NK-92 (cell line): ENCODE measurements around the gene UNKL.

Source experiments
- DNase-seq: peaks from one replicate; lab custom pipeline; 2025; ENCODE audit not compliant: unreplicated experiment; lab: John Stamatoyannopoulos, UW

Gene UNKL

GRCh38 chr16:1378087-1378803 is 36.3 kb downstream of the UNKL start:
- DNase-seq, result no peak

GRCh38 chr16:1377406-1378010 is 37.0 kb downstream of the UNKL start:
- no peak for DNase-seq

GRCh38 chr16:1375741-1376410 is 38.6 kb downstream of the UNKL start:
- no peak for DNase-seq

GRCh38 chr16:1375298-1375640 is 39.2 kb downstream of the UNKL start:
- DNase-seq, result no peak

GRCh38 chr16:1374418-1375297 is 39.8 kb downstream of the UNKL start:
- DNase-seq, result no peak

- no peak for DNase-seq
Observed at GRCh38 chr16:1372292-1372950, 42.1 kb downstream of the UNKL start.

- DNase-seq, result no peak
Observed at GRCh38 chr16:1371054-1371978, 43.2 kb downstream of the UNKL start.

- DNase-seq, result no peak
Observed at GRCh38 chr16:1367486-1368174, 46.9 kb downstream of the UNKL start.

- DNase-seq, result no peak
Observed at GRCh38 chr16:1366712-1367299, 47.7 kb downstream of the UNKL start.

GRCh38 chr16:1366060-1366711 is 48.3 kb downstream of the UNKL start:
- DNase-seq, result no peak

GRCh38 chr16:1364510-1364909 is 50.0 kb downstream of the UNKL start:
- no peak for DNase-seq

GRCh38 chr16:1363501-1364041 is 50.9 kb downstream of the UNKL start:
- no peak for DNase-seq

GRCh38 chr16:1362807-1363206 is 51.7 kb downstream of the UNKL start:
- DNase-seq, result no peak

GRCh38 chr16:1361685-1362360 is 52.7 kb downstream of the UNKL start:
- no peak for DNase-seq

GRCh38 chr16:1357906-1358566 is 56.5 kb downstream of the UNKL start:
- no peak for DNase-seq

- no peak for DNase-seq
Observed at GRCh38 chr16:1356061-1356900, 58.2 kb downstream of the UNKL start.
